SKM-1 (cell line): ENCODE results near the gene PLLP.

Source experiments
- DNase-seq: peaks from one replicate; lab custom pipeline; 2025; ENCODE audit not compliant: unreplicated experiment; lab: John Stamatoyannopoulos, UW

Gene PLLP

GRCh38 chr16:57226701-57227621 is 57.5 kb downstream of the PLLP start:
- no peak for DNase-seq

- DNase-seq, result no peak
Observed at GRCh38 chr16:57225978-57226377, 58.5 kb downstream of the PLLP start.

GRCh38 chr16:57224651-57225335 is 59.7 kb downstream of the PLLP start:
- DNase-seq, result no peak

GRCh38 chr16:57223057-57223456 is 61.4 kb downstream of the PLLP start:
- DNase-seq, result no peak

- no peak for DNase-seq
Observed at GRCh38 chr16:57216968-57217367, 67.5 kb downstream of the PLLP start.

GRCh38 chr16:57213462-57213861 is 71.0 kb downstream of the PLLP start:
- DNase-seq, result no peak

- no peak for DNase-seq
Observed at GRCh38 chr16:57209780-57210179, 74.7 kb downstream of the PLLP start.

GRCh38 chr16:57208926-57209325 is 75.5 kb downstream of the PLLP start:
- no peak for DNase-seq
